SK-N-SH (cell line): Measurements from ENCODE around the gene WNT3. TPM values are rescaled to one million over a fixed set of nuclear protein-coding genes. Genes with fewer than 3 reads are reported as not detected.

Experiments
- CTCF ChIA-PET: fragments of 300-600, 350-600 bp; formaldehyde crosslinking; extraction: SDS; loops from one replicate; lab custom pipeline; 2021; lab: Yijun Ruan, JAX
- POLR2A ChIA-PET: fragments of 350-600 bp; sonication (Branson Sonifier 250); formaldehyde crosslinking; extraction: SDS; loops from one replicate; lab custom pipeline; 2020; ENCODE audit warnings: antibody characterized with exemption, inconsistent platforms; lab: Yijun Ruan, JAX
- DNase-seq: peaks from one replicate; pipeline ENCODE4 v3.0.0; 2012
- H2AFZ ChIP-seq: fragments of 200-600 bp; sonication (generic); 2 replicates; pipeline ENCODE4 v1.8.1; 2016; ENCODE audit warnings: antibody characterized with exemption, mild to moderate bottlenecking, low read depth
- H3F3A ChIP-seq: fragments of 200-600 bp; sonication (generic); replicated peaks from 2 replicates; pipeline ENCODE3; 2016; ENCODE audit warnings: antibody characterized with exemption, mild to moderate bottlenecking; ENCODE audit not compliant: insufficient read depth
- H3K27ac ChIP-seq, 2 experiments: fragments of 200-500 bp in 1 of 2; fragments of 200-600 bp in 1 of 2; sonication (Bioruptor generic) in 1 of 2; sonication (generic), shearing (Covaris generic) in 1 of 2; 2 replicates each; pipeline versions ENCODE4 v1.5.1 to v1.6.1; 2014 to 2016; ENCODE audit warnings: low read depth in 2 of 2, inconsistent platforms in 1 of 2, low read length in 1 of 2, mild to moderate bottlenecking in 1 of 2, mixed read lengths in 1 of 2
- H3K27me3 ChIP-seq: fragments of 200-600 bp; sonication (generic), shearing (Covaris generic); 2 replicates; pipeline ENCODE4 v1.6.1; 2016; ENCODE audit warnings: mixed run types; ENCODE audit not compliant: insufficient read depth
- H3K36me3 ChIP-seq, 2 experiments: fragments of 200-500 bp in 1 of 2; fragments of 200-600 bp in 1 of 2; sonication (Bioruptor generic) in 1 of 2; sonication (generic) in 1 of 2; replicated peaks in 1 of 2; 2 replicates each; pipeline versions ENCODE3 to v1.5.1; 2014 to 2016; ENCODE audit warnings: low read length in 1 of 2, mild to moderate bottlenecking in 1 of 2; ENCODE audit not compliant: insufficient read depth in 2 of 2, control insufficient read depth in 1 of 2
- H3K4me1 ChIP-seq, 2 experiments: fragments of 200-500 bp in 1 of 2; fragments of 200-600 bp in 1 of 2; sonication (Bioruptor generic) in 1 of 2; sonication (generic), shearing (Covaris generic) in 1 of 2; 2 replicates each; pipeline versions ENCODE4 v1.5.1 to v1.6.1; 2014 to 2016; ENCODE audit warnings: low read depth in 1 of 2, low read length in 1 of 2, mixed run types in 1 of 2; ENCODE audit not compliant: insufficient read depth in 2 of 2, control insufficient read depth in 1 of 2
- H3K4me2 ChIP-seq: fragments of 200-600 bp; sonication (generic), shearing (Covaris generic); 2 replicates; pipeline ENCODE4 v1.6.1; 2017; ENCODE audit warnings: mixed run types
- H3K4me3 ChIP-seq, 2 experiments: fragments of 200-500 bp in 1 of 2; fragments of 200-600 bp in 1 of 2; sonication (Bioruptor generic) in 1 of 2; sonication (generic), shearing (Covaris generic) in 1 of 2; 2 replicates each; pipeline versions ENCODE4 v1.5.1 to v1.8.1; 2014 to 2016; ENCODE audit warnings: low read depth in 2 of 2, inconsistent platforms in 1 of 2, low read length in 1 of 2, mild to moderate bottlenecking in 1 of 2, mixed read lengths in 1 of 2, moderate library complexity in 1 of 2
- H3K79me2 ChIP-seq: fragments of 200-600 bp; sonication (generic); 2 replicates; pipeline ENCODE4 v1.8.1; 2017; ENCODE audit warnings: mild to moderate bottlenecking; ENCODE audit not compliant: insufficient read depth
- H3K9ac ChIP-seq: fragments of 200-600 bp; sonication (generic); 2 replicates; pipeline ENCODE4 v1.6.1; 2017; ENCODE audit warnings: mixed run types
- H3K9me2 ChIP-seq: fragments of 200-600 bp; sonication (generic); 2 replicates; pipeline ENCODE4 v1.6.1; 2017; ENCODE audit warnings: mixed run types
- H3K9me3 ChIP-seq: fragments of 200-600 bp; sonication (generic); 2 replicates; pipeline ENCODE4 v1.6.1; 2017; ENCODE audit warnings: mixed run types, mild to moderate bottlenecking, moderate library complexity
- H4K20me1 ChIP-seq: fragments of 200-600 bp; sonication (generic); 2 replicates; pipeline ENCODE4 v1.6.1; 2017; ENCODE audit warnings: mild to moderate bottlenecking, mixed run types; ENCODE audit not compliant: insufficient read depth
- CHD2 ChIP-seq: fragments of 150-350 bp; IDR thresholded peaks from 2 replicates; pipeline ENCODE4 v1.6.1; 2018; ENCODE audit warnings: low read length; ENCODE audit not compliant: partially characterized antibody
- ELF1 ChIP-seq: IDR thresholded peaks from 2 replicates; pipeline ENCODE4 v1.4.0; 2012
- EP300 ChIP-seq, 2 experiments: IDR thresholded peaks; 2 replicates each; pipeline versions ENCODE4 v1.4.0 to v1.6.1; 2012; ENCODE audit warnings: borderline replicate concordance in 1 of 2, low read depth in 1 of 2, low read length in 1 of 2
- FOSL2 ChIP-seq: IDR thresholded peaks from 2 replicates; pipeline ENCODE4 v1.4.0; 2012; ENCODE audit warnings: low read depth, mild to moderate bottlenecking, moderate library complexity, borderline replicate concordance
- FOXJ3 ChIP-seq: sonication (generic); formaldehyde crosslinking; IDR thresholded peaks from 2 replicates; pipeline ENCODE4 v1.5.1; 2020; ENCODE audit warnings: mild to moderate bottlenecking, missing genetic modification reagents
- FOXM1 ChIP-seq: IDR thresholded peaks from 2 replicates; pipeline ENCODE4 v1.4.0; 2012; ENCODE audit warnings: low read depth, mild to moderate bottlenecking
- GABPA ChIP-seq: IDR thresholded peaks from 2 replicates; pipeline ENCODE4 v1.4.0; 2012; ENCODE audit warnings: low read depth, mild to moderate bottlenecking
- GATA2 ChIP-seq: sonication (generic); formaldehyde crosslinking; IDR thresholded peaks from 2 replicates; pipeline ENCODE4 v1.5.0; 2020; ENCODE audit warnings: mild to moderate bottlenecking, missing genetic modification reagents
- MAX ChIP-seq: IDR thresholded peaks from 2 replicates; pipeline ENCODE4 v1.4.0; 2012; ENCODE audit warnings: low read depth
- MEF2A ChIP-seq: IDR thresholded peaks from 2 replicates; pipeline ENCODE4 v1.4.0; 2012; ENCODE audit warnings: low read depth, borderline replicate concordance
- MXI1 ChIP-seq: IDR thresholded peaks from 2 replicates; pipeline ENCODE4 v1.6.1; 2012; ENCODE audit warnings: mild to moderate bottlenecking, low read depth, low read length, improper control_type of control experiment
- NRF1 ChIP-seq: IDR thresholded peaks from 2 replicates; pipeline ENCODE4 v1.6.1; 2012; ENCODE audit warnings: low read depth, mild to moderate bottlenecking, low read length
- PBX3 ChIP-seq: IDR thresholded peaks from 2 replicates; pipeline ENCODE4; 2012
- RAD21 ChIP-seq: IDR thresholded peaks from 2 replicates; pipeline ENCODE4 v1.6.1; 2012; ENCODE audit warnings: mild to moderate bottlenecking, low read length
- RCOR1 ChIP-seq: fragments of 150-350 bp; IDR thresholded peaks from 2 replicates; pipeline ENCODE4 v1.6.1; 2017; ENCODE audit warnings: antibody characterized with exemption, low read length
- RFX5 ChIP-seq: IDR thresholded peaks from 2 replicates; pipeline ENCODE4 v1.6.1; 2012; ENCODE audit warnings: mild to moderate bottlenecking, improper control_type of control experiment, low read length
- RXRA ChIP-seq: IDR thresholded peaks from 2 replicates; pipeline ENCODE4 v1.4.0; 2012; ENCODE audit warnings: low read depth, mild to moderate bottlenecking, borderline replicate concordance
- TAF1 ChIP-seq: IDR thresholded peaks from 2 replicates; pipeline ENCODE4 v1.6.1; 2012; ENCODE audit warnings: low read depth, mild to moderate bottlenecking, low read length, moderate library complexity, borderline replicate concordance
- TEAD4 ChIP-seq: IDR thresholded peaks from 2 replicates; pipeline ENCODE4 v1.4.0; 2012; ENCODE audit warnings: mild to moderate bottlenecking, borderline replicate concordance; ENCODE audit not compliant: insufficient read depth
- USF1 ChIP-seq: IDR thresholded peaks from 2 replicates; pipeline ENCODE4 v1.4.0; 2012; ENCODE audit warnings: low read depth, borderline replicate concordance
- YY1 ChIP-seq: IDR thresholded peaks from 2 replicates; pipeline ENCODE4 v1.4.0; 2012; ENCODE audit warnings: low read depth, mild to moderate bottlenecking
- ZBTB33 ChIP-seq: IDR thresholded peaks from 2 replicates; pipeline ENCODE4 v1.4.0; 2012; ENCODE audit warnings: low read depth, borderline replicate concordance
- WGBS: methylation state at CpG from one replicate; pipeline ENCODE4 v1.1.6; 2017; ENCODE audit warnings: low lambda C conversion rate; 5-methylcytosine and 5-hydroxymethylcytosine counted together
- polyA plus RNA-seq, 3 experiments: library from polyadenylated mRNA; depleted of rRNA; stranded (reverse); fragments of >200 nt; gene quantifications; 2 replicates each; pipeline ENCODE4 v1.2.3, GENCODE V29; 2012

Gene WNT3
- polyA plus RNA-seq, 1 of the 3 experiments (the other 2 are of a cell fraction): 5.3 TPM

- TF ChIP-seq NRF1 (no peak), GATA2 (CRISPR knock-in tag) (no peak), FOSL2 (peak; percentile 75; the same call in 1 of the 2 replicates), PBX3 (peak; percentile 92), RCOR1 (no peak), TAF1 (no peak), RFX5 (no peak), GABPA (no peak), EP300 (IDR thresholded peaks at IDR 0.05; ENCODE audit: borderline replicate concordance in 1 of 2, low read depth in 1 of 2, low read length in 1 of 2) (peak in 1 of 2 experiments; percentile 54; a peak in 1 of 4 replicates)
These were observed 6.4 kb downstream of the WNT3 start (continued) for GRCh38 chr17:46811978-46812583.

- Histone ChIP-seq H3F3A (no peaks in the 10 kb centered on the region), H3K9me2 (no peaks in the 10 kb centered on the region), H2AFZ (no peak overlapping the region), H4K20me1 (no peaks in the 10 kb centered on the region), H3K4me2 (no peak overlapping the region), H3K4me1 (peaks cover 0 to 48% of the 10 kb centered on the region in 2 experiments; a peak in 1 of 4 replicates), H3K36me3 (no peaks in the 10 kb centered on the region), H3K4me3 (no peak overlapping the region), H3K9ac (no peak overlapping the region), H3K27ac (peak overlapping the region in 1 of 2 experiments; percentile 91; a peak in 1 of 4 replicates), H3K27me3 (no peaks in the 10 kb centered on the region), H3K79me2 (no peaks in the 10 kb centered on the region), H3K9me3 (no peaks in the 10 kb centered on the region)
- POLR2A ChIA-PET: no interaction called here
- DNase-seq: no peak
- CTCF ChIA-PET: interaction anchor here (2.0 to 4.2 kb wide), 3 partner anchors 14 to 31 kb away, joined by 8 to 19 read pairs (median 17); no protein-coding TSS in a partner anchor
- 89% methylated on average over 10 of the region's 10 CpGs for WGBS
- TF ChIP-seq MEF2A (no peak), TEAD4 (no peak), RAD21 (no peak), USF1 (no peak), RXRA (no peak), FOXM1 (no peak), MXI1 (no peak), CHD2 (no peak), FOXJ3 (CRISPR knock-in tag) (no peak), ZBTB33 (no peak), ELF1 (no peak), YY1 (no peak), MAX (no peak)
These were observed 7.7 kb downstream of the WNT3 start for GRCh38 chr17:46810837-46811236.
